ENCODE results near the gene UST. TPM values are rescaled to one million over a fixed set of nuclear protein-coding genes. Genes with fewer than 3 reads are reported as not detected.
"Not testable (repeated sequence)": the region's sequence is repeated elsewhere in the genome, so short reads cannot be mapped to it uniquely, and the experiment has no call there.

Gene UST
- total and polyA plus RNA-seq, 2 experiments from 2014 or later: 2.9 to 4.0 TPM

DNA sequence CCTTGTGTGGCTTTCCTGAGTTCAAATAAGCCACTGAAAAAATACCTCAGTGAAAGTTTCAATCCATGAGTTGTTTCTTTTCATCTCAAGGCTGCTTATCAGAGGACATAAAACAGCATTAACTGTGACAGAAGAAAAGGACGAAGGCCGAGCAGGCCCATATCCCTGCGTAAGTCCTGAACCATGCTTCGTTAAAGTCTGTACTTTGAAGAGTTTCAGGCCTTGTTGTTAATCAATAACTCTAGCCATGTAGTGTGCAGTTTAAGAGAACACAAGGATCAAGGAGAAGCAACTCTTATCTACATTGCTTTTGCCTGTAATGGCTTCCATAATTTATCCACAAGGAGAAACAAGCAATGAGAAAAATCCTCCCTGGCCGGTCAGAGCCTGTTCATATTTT, 165.4 kb downstream of the UST start:
- Histone ChIP-seq H3K9me3 (ENCODE audit: low read depth) (no peaks in the 10 kb centered on the region), H3K27me3 (no peaks in the 10 kb centered on the region), H3K27ac (peak overlapping the region; percentile 58), H3K36me3 (no peaks in the 10 kb centered on the region), H3K4me3 (no peak overlapping the region), H3K4me1 (ENCODE audit: low read depth) (peaks cover 6% of the 10 kb centered on the region)
- no peak for DNase-seq (ENCODE audit: low read depth in 1 of 2, low spot score in 1 of 2)
- TF ChIP-seq, protein P1, sequence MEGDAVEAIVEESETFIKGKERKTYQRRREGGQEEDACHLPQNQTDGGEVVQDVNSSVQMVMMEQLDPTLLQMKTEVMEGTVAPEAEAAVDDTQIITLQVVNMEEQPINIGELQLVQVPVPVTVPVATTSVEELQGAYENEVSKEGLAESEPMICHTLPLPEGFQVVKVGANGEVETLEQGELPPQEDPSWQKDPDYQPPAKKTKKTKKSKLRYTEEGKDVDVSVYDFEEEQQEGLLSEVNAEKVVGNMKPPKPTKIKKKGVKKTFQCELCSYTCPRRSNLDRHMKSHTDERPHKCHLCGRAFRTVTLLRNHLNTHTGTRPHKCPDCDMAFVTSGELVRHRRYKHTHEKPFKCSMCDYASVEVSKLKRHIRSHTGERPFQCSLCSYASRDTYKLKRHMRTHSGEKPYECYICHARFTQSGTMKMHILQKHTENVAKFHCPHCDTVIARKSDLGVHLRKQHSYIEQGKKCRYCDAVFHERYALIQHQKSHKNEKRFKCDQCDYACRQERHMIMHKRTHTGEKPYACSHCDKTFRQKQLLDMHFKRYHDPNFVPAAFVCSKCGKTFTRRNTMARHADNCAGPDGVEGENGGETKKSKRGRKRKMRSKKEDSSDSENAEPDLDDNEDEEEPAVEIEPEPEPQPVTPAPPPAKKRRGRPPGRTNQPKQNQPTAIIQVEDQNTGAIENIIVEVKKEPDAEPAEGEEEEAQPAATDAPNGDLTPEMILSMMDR (IDR thresholded peaks at IDR 0.05; ENCODE audit: low read depth, low read length): no peak

DNA sequence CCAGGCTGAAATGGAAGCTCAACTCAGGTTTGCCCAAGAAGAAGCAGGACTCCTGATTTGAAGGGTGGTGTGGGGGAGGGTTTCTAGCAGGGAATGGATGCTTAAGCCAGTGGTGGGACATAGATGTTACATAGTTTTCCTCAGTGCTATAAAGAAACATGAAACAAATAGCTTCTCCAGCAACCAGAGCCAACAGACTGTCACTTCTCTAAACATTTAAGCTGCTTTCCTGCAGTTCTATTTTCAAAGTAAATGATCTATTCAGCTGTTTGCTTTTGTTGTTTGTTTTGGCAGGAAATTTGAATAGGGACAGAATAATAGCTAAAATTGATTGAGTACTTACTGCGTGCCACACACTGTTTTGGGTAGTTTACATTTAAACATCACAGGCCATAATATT, 169.0 kb downstream of the UST start:
- Histone ChIP-seq H3K27me3 (no peaks in the 10 kb centered on the region), H3K9me3 (ENCODE audit: low read depth) (no peaks in the 10 kb centered on the region), H3K4me1 (ENCODE audit: low read depth) (peaks cover 6% of the 10 kb centered on the region), H3K36me3 (no peaks in the 10 kb centered on the region), H3K27ac (no peak overlapping the region), H3K4me3 (no peak overlapping the region)
- TF ChIP-seq, protein P1 (IDR thresholded peaks at IDR 0.05; ENCODE audit: low read depth, low read length): no peak
- no peak for DNase-seq (ENCODE audit: low read depth in 1 of 2, low spot score in 1 of 2)

DNA sequence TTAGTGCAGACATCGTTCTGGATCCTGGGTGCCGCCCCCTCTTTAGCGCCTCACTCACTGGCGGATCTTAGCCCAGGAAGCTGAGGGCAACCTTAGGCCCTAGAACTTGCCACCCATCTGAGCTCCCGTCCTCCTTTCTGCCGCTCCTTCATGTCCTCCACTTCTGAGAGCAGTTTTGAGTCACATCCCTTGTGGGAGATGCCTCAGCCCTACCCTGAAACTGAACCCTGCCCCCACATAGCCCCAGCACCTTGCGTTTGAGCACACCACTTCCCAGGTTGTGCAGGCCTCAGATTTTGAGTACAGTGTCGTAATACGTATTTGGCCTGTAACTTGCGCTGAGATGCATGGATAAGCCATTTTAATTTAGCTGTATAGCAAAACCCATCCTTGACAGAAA, 169.7 kb downstream of the UST start:
- H3K27ac ChIP-seq; H3K4me1 ChIP-seq (ENCODE audit: low read depth); H3K27me3 ChIP-seq; H3K4me3 ChIP-seq; H3K9me3 ChIP-seq (ENCODE audit: low read depth); H3K36me3 ChIP-seq; DNase-seq (ENCODE audit: low read depth in 1 of 2, low spot score in 1 of 2): not testable (repeated sequence)

DNA sequence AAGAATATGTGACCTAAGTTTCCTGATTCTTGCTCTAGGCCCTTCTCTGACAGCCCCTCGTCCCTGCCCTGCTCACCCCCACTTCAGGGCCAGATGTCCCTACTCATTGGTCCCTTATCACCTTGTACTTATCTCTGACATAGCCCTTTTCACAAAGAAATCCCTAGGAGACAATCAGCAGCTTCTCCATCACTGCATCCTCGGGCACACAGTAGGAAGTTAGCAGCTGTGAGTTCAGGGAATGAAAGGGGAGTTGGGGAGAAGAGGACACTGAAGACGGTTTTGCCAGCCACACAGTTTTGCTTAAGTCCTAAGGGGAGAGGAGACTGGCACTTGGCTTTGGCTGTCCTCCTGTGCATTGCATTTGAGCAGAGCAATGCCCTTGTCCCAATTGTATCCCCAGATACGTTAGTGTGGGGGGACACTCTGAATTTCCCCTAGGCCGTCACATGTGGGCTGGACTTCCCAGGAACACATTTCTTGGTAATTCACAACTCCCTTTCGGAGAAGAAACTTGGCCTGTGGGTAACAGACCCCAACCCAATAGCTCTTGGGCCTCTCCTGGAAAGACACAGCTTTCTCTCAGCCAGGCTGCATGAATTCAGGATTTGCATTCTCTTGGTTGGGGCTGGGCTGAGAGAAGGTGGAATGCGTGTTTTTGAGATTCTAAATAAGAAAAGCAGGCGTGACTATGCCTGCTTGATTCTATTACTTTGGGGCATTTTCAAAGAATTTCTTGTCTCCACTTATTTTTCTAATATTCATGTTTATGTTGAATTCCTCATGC, 177.6 kb downstream of the UST start:
- peaks cover 8% of the 10 kb centered on the region for H3K4me1 ChIP-seq (ENCODE audit: low read depth)
- no peak overlapping the region for H3K4me3 ChIP-seq
- TF ChIP-seq, protein P1 (IDR thresholded peaks at IDR 0.05; ENCODE audit: low read depth, low read length): no peak
- DNase-seq (ENCODE audit: low read depth in 1 of 2, low spot score in 1 of 2): no peak
- no peaks in the 10 kb centered on the region for H3K9me3 ChIP-seq (ENCODE audit: low read depth)
- no peaks in the 10 kb centered on the region for H3K36me3 ChIP-seq
- no peaks in the 10 kb centered on the region for H3K27me3 ChIP-seq
- peak overlapping the region; percentile 3 for H3K27ac ChIP-seq

DNA sequence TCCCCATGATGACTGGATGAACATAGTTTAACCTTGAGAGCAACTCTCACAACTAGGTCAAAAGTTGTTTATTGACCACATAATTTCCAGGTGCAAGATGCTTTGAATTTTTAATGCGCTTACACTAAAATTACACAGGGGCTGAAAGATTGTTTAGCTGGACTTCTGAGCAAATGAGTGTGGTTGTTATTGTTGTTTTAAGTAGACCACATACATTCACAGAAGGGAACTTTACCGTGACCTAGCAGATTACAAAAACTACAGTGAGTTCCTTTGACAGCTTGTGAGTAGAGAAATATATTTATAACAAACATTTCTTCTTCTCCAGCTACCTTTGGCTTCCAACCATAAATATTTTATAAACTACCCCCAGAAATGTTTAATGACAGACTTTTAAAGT, 178.9 kb downstream of the UST start:
- DNase-seq (ENCODE audit: low read depth in 1 of 2, low spot score in 1 of 2): no peak
- TF ChIP-seq, protein P1 (IDR thresholded peaks at IDR 0.05; ENCODE audit: low read depth, low read length): no peak
- Histone ChIP-seq H3K36me3 (no peaks in the 10 kb centered on the region), H3K27ac (no peak overlapping the region), H3K27me3 (no peaks in the 10 kb centered on the region), H3K9me3 (ENCODE audit: low read depth) (no peaks in the 10 kb centered on the region), H3K4me3 (no peak overlapping the region), H3K4me1 (ENCODE audit: low read depth) (peaks cover 8% of the 10 kb centered on the region)

DNA sequence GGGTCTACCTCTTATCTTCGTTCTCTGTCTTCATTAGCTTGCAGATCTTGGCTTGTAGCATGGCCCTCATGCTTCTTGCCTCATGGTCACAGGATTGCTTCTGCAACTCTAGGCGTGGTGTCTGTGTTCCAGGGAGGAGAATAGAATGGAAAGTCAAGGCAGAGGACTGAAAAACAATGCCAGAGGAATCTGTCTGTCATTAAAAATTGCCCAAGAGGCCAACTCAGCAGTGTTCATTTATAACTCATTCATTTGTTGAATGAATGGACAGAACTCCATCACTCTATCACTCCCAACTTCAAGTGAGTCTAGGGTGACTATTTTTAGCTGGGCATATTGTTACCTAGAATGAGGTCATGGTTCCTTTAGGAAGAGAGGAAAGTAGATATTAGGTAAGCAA, 179.6 kb downstream of the UST start:
- peaks cover 8% of the 10 kb centered on the region for H3K4me1 ChIP-seq (ENCODE audit: low read depth)
- DNase-seq (ENCODE audit: low read depth in 1 of 2, low spot score in 1 of 2): no peak
- no peak overlapping the region for H3K4me3 ChIP-seq
- no peaks in the 10 kb centered on the region for H3K9me3 ChIP-seq (ENCODE audit: low read depth)
- no peak overlapping the region for H3K27ac ChIP-seq
- H3K36me3 ChIP-seq: no peaks in the 10 kb centered on the region
- no peaks in the 10 kb centered on the region for H3K27me3 ChIP-seq
- TF ChIP-seq, protein P1 (IDR thresholded peaks at IDR 0.05; ENCODE audit: low read depth, low read length): no peak

Data from cardiac muscle cell (in vitro differentiated cells and primary cell).